ENCODE results near the gene TMEM150A. TPM values are rescaled to one million over a fixed set of nuclear protein-coding genes. Genes with fewer than 3 reads are reported as not detected.

The TMEM150A gene
- total RNA-seq, 1 donor from 2014 or later: 4.4 TPM

Other genes starting within 250 kb of the TMEM150A start
- gene RETSAT, start 248.2 kb downstream of the TMEM150A start, total RNA-seq: 27.0 and 32.2 TPM in 2 replicates
- 21.7 and 22.3 TPM in 2 replicates for gene ELMOD3, start 247.9 kb downstream of the TMEM150A start, total RNA-seq
- 181 and 216 TPM in 2 replicates for gene CAPG, start 192.3 kb downstream of the TMEM150A start, total RNA-seq
- gene SH2D6, start 184.0 kb downstream of the TMEM150A start, total RNA-seq: 0.74 and 0.83 TPM in 2 replicates
- 288 and 294 TPM in 2 replicates for gene MAT2A, start 63.5 kb downstream of the TMEM150A start, total RNA-seq
- 23.9 and 26.4 TPM in 2 replicates for gene GGCX, start 41.2 kb downstream of the TMEM150A start, total RNA-seq
- 146 and 147 TPM in 2 replicates for gene VAMP8, start 25.1 kb downstream of the TMEM150A start, total RNA-seq
- gene VAMP5, start 18.3 kb downstream of the TMEM150A start, total RNA-seq: 60.8 and 68.7 TPM in 2 replicates
- gene RNF181, start 7.0 kb downstream of the TMEM150A start, total RNA-seq: 111 and 122 TPM in 2 replicates
- 44.8 and 45.2 TPM in 2 replicates for gene C2orf68, start 9.4 kb upstream of the TMEM150A start, total RNA-seq
- 76.3 and 81.8 TPM in 2 replicates for gene USP39, start 13.5 kb upstream of the TMEM150A start, total RNA-seq
- not detected in 2 replicates for gene SFTPB, start 65.5 kb upstream of the TMEM150A start, total RNA-seq
- gene GNLY, start 91.7 kb upstream of the TMEM150A start, total RNA-seq: 330 and 349 TPM in 2 replicates
- gene ATOH8, start 151.3 kb upstream of the TMEM150A start, total RNA-seq: 1.8 and 2.1 TPM in 2 replicates

All from T-helper 1 cell treated with Interleukin-12 subunit alpha and Interleukin-12 subunit beta and Interleukin-4 antibody, amounts not matched to agents 30 ng/mL and 1 ng/mL, for 36 hours (primary cell).